Osteocyte (in vitro differentiated cells): ENCODE results near the gene MYO7B. TPM values are rescaled to one million over a fixed set of nuclear protein-coding genes. Genes with fewer than 3 reads are reported as not detected.

Experiments
- DNase-seq: peaks from one replicate; pipeline ENCODE4 v3.0.0; 2021; ENCODE audit warnings: mixed read lengths; ENCODE audit not compliant: unreplicated experiment; ENCODE audit errors: extremely low spot score
- H3K27ac Mint-ChIP-seq: one replicate; pipeline ENCODE4 v1.8.0; 2021; ENCODE audit warnings: mild to moderate bottlenecking, mixed read lengths; ENCODE audit not compliant: unreplicated experiment
- H3K27me3 Mint-ChIP-seq: one replicate; pipeline ENCODE4 v1.8.0; 2021; ENCODE audit warnings: mixed read lengths; ENCODE audit not compliant: unreplicated experiment
- H3K36me3 Mint-ChIP-seq: one replicate; pipeline ENCODE4 v1.8.0; 2021; ENCODE audit warnings: mixed read lengths; ENCODE audit not compliant: unreplicated experiment
- H3K4me1 Mint-ChIP-seq: one replicate; pipeline ENCODE4 v1.8.0; 2021; ENCODE audit warnings: mixed read lengths; ENCODE audit not compliant: unreplicated experiment
- H3K4me3 Mint-ChIP-seq: one replicate; pipeline ENCODE4 v1.8.0; 2021; ENCODE audit warnings: mild to moderate bottlenecking, moderate library complexity, mixed read lengths; ENCODE audit not compliant: unreplicated experiment
- H3K9me3 Mint-ChIP-seq: one replicate; pipeline ENCODE4 v1.8.0; 2021; ENCODE audit warnings: mixed read lengths; ENCODE audit not compliant: unreplicated experiment
- total RNA-seq: library from RNA; stranded (reverse); gene quantifications from 2 replicates; pipeline ENCODE4 v1.2.1, GENCODE V29; 2021
- TF ChIP-seq, protein P1 (sequence below): fragments of 200-600 bp; sonication (generic); IDR thresholded peaks from 2 replicates; pipeline ENCODE4 v1.5.0; 2021; ENCODE audit warnings: antibody characterized with exemption, mild to moderate bottlenecking, moderate library complexity

MYO7B gene
- total RNA-seq, 1 donor from 2014 or later, result not detected

DNA sequence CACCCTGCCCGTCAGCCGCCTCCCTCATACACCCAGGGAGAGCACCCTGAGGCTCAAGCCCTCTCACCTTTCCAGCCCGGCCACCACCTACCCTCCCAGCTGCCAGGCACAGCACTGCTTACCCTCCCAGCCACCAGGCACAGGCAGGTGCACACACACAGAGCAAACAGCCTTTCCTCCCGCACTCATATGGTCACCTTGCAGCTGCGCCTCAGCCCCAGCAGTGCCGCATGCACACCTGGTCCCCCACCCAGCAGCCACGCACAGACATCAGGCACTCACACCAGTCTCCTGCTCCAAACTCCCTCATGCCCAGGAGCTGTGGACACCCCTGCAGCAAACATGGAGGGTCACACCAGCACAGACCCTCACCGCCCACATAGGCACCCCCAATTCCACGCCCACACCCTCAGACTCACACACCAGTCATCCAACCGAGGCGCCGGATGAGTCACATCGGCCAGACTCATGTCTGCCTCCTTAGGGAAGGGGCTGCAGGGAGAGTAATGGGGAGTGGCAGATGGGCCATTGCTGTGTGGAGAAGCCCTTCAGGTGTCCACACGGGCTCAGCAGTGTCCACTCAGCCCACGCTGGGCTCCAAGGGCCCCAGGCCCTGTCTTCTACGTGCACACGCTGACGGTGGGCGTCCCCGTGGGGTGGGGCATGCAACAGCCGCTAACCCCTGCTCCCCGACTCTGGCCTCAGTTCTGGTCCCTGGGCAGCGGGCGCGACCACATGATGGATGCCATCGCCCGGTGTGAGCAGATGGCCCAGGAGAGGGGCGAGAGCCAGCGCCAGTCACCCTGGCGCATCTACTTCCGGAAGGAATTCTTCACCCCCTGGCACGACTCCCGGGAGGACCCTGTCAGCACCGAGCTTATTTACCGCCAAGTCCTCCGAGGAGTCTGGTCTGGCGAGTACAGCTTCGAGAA lies 88.2 kb downstream of the MYO7B start:
- DNase-seq, result peak; percentile 67
- TF ChIP-seq, protein P1, sequence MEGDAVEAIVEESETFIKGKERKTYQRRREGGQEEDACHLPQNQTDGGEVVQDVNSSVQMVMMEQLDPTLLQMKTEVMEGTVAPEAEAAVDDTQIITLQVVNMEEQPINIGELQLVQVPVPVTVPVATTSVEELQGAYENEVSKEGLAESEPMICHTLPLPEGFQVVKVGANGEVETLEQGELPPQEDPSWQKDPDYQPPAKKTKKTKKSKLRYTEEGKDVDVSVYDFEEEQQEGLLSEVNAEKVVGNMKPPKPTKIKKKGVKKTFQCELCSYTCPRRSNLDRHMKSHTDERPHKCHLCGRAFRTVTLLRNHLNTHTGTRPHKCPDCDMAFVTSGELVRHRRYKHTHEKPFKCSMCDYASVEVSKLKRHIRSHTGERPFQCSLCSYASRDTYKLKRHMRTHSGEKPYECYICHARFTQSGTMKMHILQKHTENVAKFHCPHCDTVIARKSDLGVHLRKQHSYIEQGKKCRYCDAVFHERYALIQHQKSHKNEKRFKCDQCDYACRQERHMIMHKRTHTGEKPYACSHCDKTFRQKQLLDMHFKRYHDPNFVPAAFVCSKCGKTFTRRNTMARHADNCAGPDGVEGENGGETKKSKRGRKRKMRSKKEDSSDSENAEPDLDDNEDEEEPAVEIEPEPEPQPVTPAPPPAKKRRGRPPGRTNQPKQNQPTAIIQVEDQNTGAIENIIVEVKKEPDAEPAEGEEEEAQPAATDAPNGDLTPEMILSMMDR, result no peak
- Mint-ChIP-seq H3K4me1 (peaks cover 1% of the 10 kb centered on the region), H3K27ac (no peak overlapping the region), H3K4me3 (no peak overlapping the region), H3K27me3 (no peaks in the 10 kb centered on the region), H3K9me3 (no peaks in the 10 kb centered on the region), H3K36me3 (no peaks in the 10 kb centered on the region)

DNA sequence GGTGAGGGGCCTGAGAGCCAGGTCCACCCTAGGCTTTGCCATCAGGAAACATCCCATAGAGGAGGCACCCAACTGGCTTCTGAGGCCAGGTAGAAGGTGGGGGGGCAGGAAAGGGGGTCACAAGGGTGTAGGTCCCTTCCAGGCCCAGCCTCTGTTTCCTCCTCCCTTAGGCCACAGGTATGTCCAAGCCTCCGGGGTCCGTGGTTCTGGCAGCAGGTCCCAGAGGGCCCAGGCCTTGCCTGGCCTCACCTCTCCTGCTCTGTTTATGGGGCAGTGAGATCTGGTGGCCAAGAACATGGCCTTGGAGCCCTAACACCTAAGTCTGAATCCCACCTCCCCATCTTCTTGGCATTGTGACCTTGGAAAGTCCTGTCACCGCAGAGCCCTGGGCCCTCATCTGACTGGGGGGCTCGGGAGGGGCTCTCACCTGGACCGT lies 88.9 kb downstream of the MYO7B start:
- no peak for DNase-seq
- Mint-ChIP-seq H3K4me3 (no peak overlapping the region), H3K27ac (no peak overlapping the region), H3K27me3 (no peaks in the 10 kb centered on the region), H3K9me3 (no peaks in the 10 kb centered on the region), H3K4me1 (no peaks in the 10 kb centered on the region), H3K36me3 (no peaks in the 10 kb centered on the region)
- TF ChIP-seq, protein P1, result no peak

DNA sequence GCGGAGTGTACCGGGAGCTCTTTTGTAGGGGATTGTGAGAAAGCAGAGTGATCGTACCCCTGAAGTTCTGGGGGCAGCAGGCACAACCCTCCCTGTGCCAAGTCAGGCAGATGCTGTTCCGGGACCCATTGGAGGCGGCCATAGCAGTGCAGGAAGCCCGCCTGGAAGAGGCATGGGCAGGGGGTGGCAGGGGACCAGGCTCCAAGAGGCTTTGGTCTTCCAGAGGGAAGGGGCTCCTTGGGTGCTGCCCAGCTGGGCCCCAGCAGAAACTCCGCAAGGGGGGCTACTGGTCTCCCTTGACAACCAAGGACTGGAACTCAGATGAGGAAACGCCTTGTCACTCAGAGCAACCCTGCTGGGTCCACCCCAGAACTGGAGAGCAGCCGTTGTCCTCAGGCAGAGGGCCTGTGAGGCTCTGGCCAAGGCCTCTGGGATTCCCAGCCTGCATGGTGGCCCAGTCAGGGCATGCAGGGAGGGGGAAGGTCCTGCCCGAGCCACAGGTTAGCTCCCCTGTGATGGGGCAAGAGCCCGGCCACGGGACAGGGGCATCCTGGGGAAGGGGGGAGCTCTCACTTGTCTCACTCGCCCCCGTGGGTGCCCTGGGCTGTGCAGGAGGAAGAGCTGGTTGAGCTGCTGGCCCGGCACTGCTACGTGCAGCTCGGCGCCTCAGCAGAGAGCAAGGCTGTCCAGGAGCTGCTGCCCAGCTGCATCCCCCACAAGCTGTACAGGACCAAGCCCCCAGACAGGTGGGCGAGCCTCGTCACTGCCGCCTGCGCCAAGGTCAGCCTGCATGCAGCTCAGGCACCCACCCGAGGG lies 89.5 kb downstream of the MYO7B start:
- TF ChIP-seq, protein P1, result no peak
- no peak for DNase-seq

DNA sequence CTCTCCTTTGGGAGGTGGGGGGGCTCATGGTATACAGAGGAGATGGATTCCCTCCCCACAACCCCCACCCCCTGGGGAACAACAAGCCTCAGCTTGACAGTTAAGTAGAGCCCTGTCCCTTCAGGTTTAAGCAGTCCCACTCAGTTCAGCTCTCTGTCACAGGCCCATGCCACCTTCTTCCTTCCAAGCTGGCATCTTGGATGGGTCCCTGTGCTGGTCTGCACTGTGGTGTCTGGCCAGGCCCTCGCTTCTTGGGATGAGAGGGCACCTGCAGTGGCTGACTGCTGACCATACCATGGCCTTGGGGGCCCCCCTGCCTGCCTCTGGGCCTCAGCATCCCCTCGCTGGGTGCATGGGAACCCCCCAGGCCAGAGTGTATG lies 90.1 kb downstream of the MYO7B start:
- H3K27ac Mint-ChIP-seq, result no peak overlapping the region
- H3K4me1 Mint-ChIP-seq, result peaks cover 2% of the 10 kb centered on the region
- TF ChIP-seq, protein P1, result no peak
- no peaks in the 10 kb centered on the region for H3K27me3 Mint-ChIP-seq
- no peak for DNase-seq
- no peaks in the 10 kb centered on the region for H3K9me3 Mint-ChIP-seq
- no peak overlapping the region for H3K4me3 Mint-ChIP-seq
- H3K36me3 Mint-ChIP-seq, result no peaks in the 10 kb centered on the region

More for the DNA sequence above, 89.5 kb downstream of the MYO7B start:
- no peaks in the 10 kb centered on the region for H3K4me1 Mint-ChIP-seq
- H3K27ac Mint-ChIP-seq, result no peak overlapping the region
- H3K27me3 Mint-ChIP-seq, result no peaks in the 10 kb centered on the region
- no peak overlapping the region for H3K4me3 Mint-ChIP-seq
- H3K36me3 Mint-ChIP-seq, result no peaks in the 10 kb centered on the region
- no peaks in the 10 kb centered on the region for H3K9me3 Mint-ChIP-seq

DNA sequence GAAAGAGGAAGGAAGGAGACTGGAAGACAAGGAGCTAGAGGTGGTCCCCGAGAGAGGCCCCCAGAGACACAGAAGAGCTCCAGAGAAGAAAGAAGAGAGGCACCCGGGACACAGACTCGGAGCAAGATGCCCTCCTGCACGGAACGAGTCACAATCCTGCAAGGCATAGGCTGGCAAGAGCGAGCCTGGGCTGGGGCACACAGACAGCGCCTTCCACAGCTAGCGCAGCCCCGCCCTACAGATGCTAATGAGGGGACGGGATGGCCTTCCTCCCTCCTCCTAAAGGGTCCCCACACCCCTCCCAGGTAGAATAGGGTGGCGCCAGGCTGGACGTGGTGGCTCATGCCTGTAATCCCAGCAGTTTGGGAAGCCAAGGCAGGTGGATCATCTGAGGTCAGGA lies 90.7 kb downstream of the MYO7B start:
- Mint-ChIP-seq H3K4me3 (no peak overlapping the region), H3K27me3 (no peaks in the 10 kb centered on the region), H3K36me3 (no peaks in the 10 kb centered on the region), H3K9me3 (no peaks in the 10 kb centered on the region), H3K27ac (no peak overlapping the region), H3K4me1 (peaks cover 2% of the 10 kb centered on the region)
- TF ChIP-seq, protein P1, result no peak
- DNase-seq, result no peak
